NT2/D1 (cell line): ENCODE data around the gene NPSR1.

Source experiments
- DNase-seq: peaks from one replicate; pipeline ENCODE4 v3.0.0-alpha.2; 2011; ENCODE audit warnings: low read depth, low spot score
- H3K27me3 ChIP-seq: 2 replicates; pipeline ENCODE4 v1.6.0; 2011; ENCODE audit warnings: mild to moderate bottlenecking; ENCODE audit not compliant: insufficient read length, insufficient read depth
- H3K36me3 ChIP-seq: 2 replicates; pipeline ENCODE4 v1.6.1; 2011; ENCODE audit warnings: mild to moderate bottlenecking, low read length, mixed read lengths; ENCODE audit not compliant: insufficient read depth, insufficient read length
- H3K4me1 ChIP-seq: 2 replicates; pipeline ENCODE4 v1.5.1; 2011; ENCODE audit not compliant: insufficient read depth, insufficient read length
- H3K4me3 ChIP-seq: 2 replicates; pipeline ENCODE4 v1.5.1; 2011; ENCODE audit warnings: low read depth; ENCODE audit not compliant: insufficient read length
- H3K9ac ChIP-seq: 2 replicates; pipeline ENCODE4 v1.6.0; 2011; ENCODE audit warnings: low read depth; ENCODE audit not compliant: insufficient read length
- H3K9me3 ChIP-seq: 2 replicates; pipeline ENCODE4 v1.5.1; 2011; ENCODE audit warnings: mild to moderate bottlenecking, low read length; ENCODE audit not compliant: insufficient read depth
- SUZ12 ChIP-seq: IDR thresholded peaks from 2 replicates; pipeline ENCODE4 v1.6.1; 2011; ENCODE audit not compliant: insufficient read length, insufficient read depth; ENCODE audit errors: extremely low read depth
- YY1 ChIP-seq: IDR thresholded peaks from 2 replicates; pipeline ENCODE4 v1.6.1; 2011; ENCODE audit not compliant: insufficient read length, insufficient read depth
- ZNF274 ChIP-seq: IDR thresholded peaks from 2 replicates; pipeline ENCODE4 v1.6.1; 2011; ENCODE audit warnings: mild to moderate bottlenecking, low read depth, low read length

Gene NPSR1

GRCh38 chr7:34750209-34750608, 92.2 kb downstream of the NPSR1 start:
- Histone ChIP-seq H3K9ac (no peak overlapping the region), H3K9me3 (no peaks in the 10 kb centered on the region), H3K27me3 (no peaks in the 10 kb centered on the region), H3K4me3 (no peak overlapping the region), H3K4me1 (no peaks in the 10 kb centered on the region), H3K36me3 (no peaks in the 10 kb centered on the region)
- DNase-seq: no peak
- TF ChIP-seq ZNF274 (no peak), YY1 (no peak), SUZ12 (no peak)

GRCh38 chr7:34750636-34751035, 92.6 kb downstream of the NPSR1 start:
- no peak for DNase-seq

GRCh38 chr7:34751725-34752643, 94.0 kb downstream of the NPSR1 start:
- TF ChIP-seq YY1: no peak
- no peak for TF ChIP-seq ZNF274
- no peak for TF ChIP-seq SUZ12
- DNase-seq: no peak
- Histone ChIP-seq H3K36me3 (no peaks in the 10 kb centered on the region), H3K9ac (no peak overlapping the region), H3K9me3 (no peaks in the 10 kb centered on the region), H3K4me3 (no peak overlapping the region), H3K4me1 (no peaks in the 10 kb centered on the region), H3K27me3 (no peaks in the 10 kb centered on the region)

More at GRCh38 chr7:34750636-34751035, 92.6 kb downstream of the NPSR1 start:
- Histone ChIP-seq H3K27me3 (no peaks in the 10 kb centered on the region), H3K4me3 (no peak overlapping the region), H3K4me1 (no peaks in the 10 kb centered on the region), H3K36me3 (no peaks in the 10 kb centered on the region), H3K9ac (no peak overlapping the region), H3K9me3 (no peaks in the 10 kb centered on the region)
- TF ChIP-seq YY1 (no peak), ZNF274 (no peak), SUZ12 (no peak)

GRCh38 chr7:34752929-34753328, 94.9 kb downstream of the NPSR1 start:
- Histone ChIP-seq H3K9me3 (no peaks in the 10 kb centered on the region), H3K36me3 (no peaks in the 10 kb centered on the region), H3K4me3 (no peak overlapping the region), H3K4me1 (no peaks in the 10 kb centered on the region), H3K9ac (no peak overlapping the region), H3K27me3 (no peaks in the 10 kb centered on the region)
- TF ChIP-seq ZNF274 (no peak), SUZ12 (no peak), YY1 (no peak)
- no peak for DNase-seq

- Histone ChIP-seq H3K4me1 (no peaks in the 10 kb centered on the region), H3K4me3 (no peak overlapping the region), H3K9ac (no peak overlapping the region), H3K9me3 (no peaks in the 10 kb centered on the region), H3K27me3 (no peaks in the 10 kb centered on the region), H3K36me3 (no peaks in the 10 kb centered on the region)
- TF ChIP-seq YY1 (no peak), ZNF274 (no peak), SUZ12 (no peak)
- DNase-seq: no peak
Measured at GRCh38 chr7:34755008-34755407, 97.0 kb downstream of the NPSR1 start.

- no peaks in the 10 kb centered on the region for H3K36me3 ChIP-seq
- no peak for DNase-seq
- H3K27me3 ChIP-seq: no peaks in the 10 kb centered on the region
- no peak overlapping the region for H3K9ac ChIP-seq
- no peaks in the 10 kb centered on the region for H3K4me1 ChIP-seq
- H3K4me3 ChIP-seq: no peak overlapping the region
- H3K9me3 ChIP-seq: no peaks in the 10 kb centered on the region
- TF ChIP-seq ZNF274: no peak
- no peak for TF ChIP-seq YY1
- TF ChIP-seq SUZ12: no peak
Measured at GRCh38 chr7:34756025-34756437, 98.0 kb downstream of the NPSR1 start.

GRCh38 chr7:34756691-34757090, 98.7 kb downstream of the NPSR1 start:
- H3K27me3 ChIP-seq: no peaks in the 10 kb centered on the region
- no peaks in the 10 kb centered on the region for H3K4me1 ChIP-seq
- TF ChIP-seq SUZ12 (no peak), YY1 (no peak), ZNF274 (no peak)
- no peaks in the 10 kb centered on the region for H3K9me3 ChIP-seq
- no peak overlapping the region for H3K9ac ChIP-seq
- no peak overlapping the region for H3K4me3 ChIP-seq
- no peaks in the 10 kb centered on the region for H3K36me3 ChIP-seq
- no peak for DNase-seq
